Liver (tissue), 9 donors: Measurements from ENCODE around the gene ATP2A3. TPM values are rescaled to one million over a fixed set of nuclear protein-coding genes. Genes with fewer than 3 reads are reported as not detected.

Source experiments
- DNase-seq: peaks from one replicate; pipeline ENCODE4 v3.0.0-alpha.2; 2017; ENCODE audit warnings: low spot score
- H3K27ac ChIP-seq, 2 donors: one replicate each; pipeline ENCODE4 v1.7.0; 2013; ENCODE audit warnings: inconsistent platforms in 2 of 2, low read length in 2 of 2, control low read depth in 1 of 2, low read depth in 1 of 2, mild to moderate bottlenecking in 1 of 2
- H3K27me3 ChIP-seq, 4 donors: one replicate each; pipeline versions ENCODE4 v1.6.1 to v1.7.0; 2013; ENCODE audit warnings: low read length in 3 of 4, inconsistent platforms in 1 of 4, mild to moderate bottlenecking in 1 of 4, moderate library complexity in 1 of 4; ENCODE audit not compliant: control insufficient read depth in 4 of 4, insufficient read depth in 4 of 4
- H3K36me3 ChIP-seq, 4 donors: one replicate each; pipeline versions ENCODE4 v1.6.1 to v1.7.0; 2013; ENCODE audit warnings: low read length in 3 of 4, mild to moderate bottlenecking in 3 of 4, low read depth in 1 of 4, moderate library complexity in 1 of 4; ENCODE audit not compliant: control insufficient read depth in 4 of 4, insufficient read depth in 3 of 4
- H3K4me1 ChIP-seq, 4 donors: one replicate each; pipeline versions ENCODE4 v1.6.1 to v1.7.0; 2013; ENCODE audit warnings: low read length in 3 of 4, mild to moderate bottlenecking in 3 of 4, moderate library complexity in 1 of 4; ENCODE audit not compliant: control insufficient read depth in 4 of 4, insufficient read depth in 4 of 4
- H3K4me3 ChIP-seq, 3 donors: one replicate each; pipeline versions ENCODE4 v1.6.1 to v1.7.0; 2013; ENCODE audit warnings: low read length in 3 of 3, control low read depth in 1 of 3, low read depth in 1 of 3, mild to moderate bottlenecking in 1 of 3
- H3K9ac ChIP-seq, 2 donors: one replicate each; pipeline ENCODE4 v1.7.0; 2013; ENCODE audit warnings: low read length in 2 of 2, mild to moderate bottlenecking in 2 of 2, moderate library complexity in 2 of 2, control low read depth in 1 of 2, low read depth in 1 of 2
- H3K9me3 ChIP-seq, 4 donors: one replicate each; pipeline versions ENCODE4 v1.6.1 to v1.7.0; 2013; ENCODE audit warnings: low read length in 3 of 4; ENCODE audit not compliant: control insufficient read depth in 4 of 4
- CTCF ChIP-seq: fragments of 150-350 bp; IDR thresholded peaks from 2 replicates; pipeline ENCODE4 v1.5.1; 2017; ENCODE audit warnings: improper control_type of control experiment, low read depth, low read length; ENCODE audit not compliant: missing input control
- EGR1 ChIP-seq, 2 donors: IDR thresholded peaks; 2 replicates each; pipeline ENCODE4 v1.6.1; 2016 to 2018; ENCODE audit warnings: antibody characterized with exemption in 2 of 2, low read depth in 2 of 2
- FOXA1 ChIP-seq: IDR thresholded peaks from 2 replicates; pipeline ENCODE4 v1.6.1; 2016; ENCODE audit warnings: antibody characterized with exemption
- FOXA2 ChIP-seq: IDR thresholded peaks from 2 replicates; pipeline ENCODE4 v1.6.1; 2016; ENCODE audit warnings: antibody characterized with exemption
- GABPA ChIP-seq, 2 donors: IDR thresholded peaks in 1 of 2; conservative IDR thresholded peaks in 1 of 2; 2 replicates each; pipeline ENCODE4 v1.6.1; 2016; ENCODE audit warnings: antibody characterized with exemption in 2 of 2, mild to moderate bottlenecking in 1 of 2, moderate library complexity in 1 of 2
- HNF4A ChIP-seq, 2 donors: conservative IDR thresholded peaks; 2 replicates each; pipeline ENCODE4 v1.6.1; 2016; ENCODE audit warnings: antibody characterized with exemption in 2 of 2, mild to moderate bottlenecking in 2 of 2
- HNF4G ChIP-seq: IDR thresholded peaks from 2 replicates; pipeline ENCODE4 v1.6.1; 2016; ENCODE audit warnings: antibody characterized with exemption
- JUND ChIP-seq, 2 donors: IDR thresholded peaks; 2 replicates each; pipeline ENCODE4 v1.6.1; 2016; ENCODE audit warnings: antibody characterized with exemption in 2 of 2
- NR2F2 ChIP-seq: IDR thresholded peaks from 2 replicates; pipeline ENCODE4 v1.6.1; 2016; ENCODE audit warnings: antibody characterized with exemption
- RXRA ChIP-seq, 2 donors: IDR thresholded peaks; 2 replicates each; pipeline ENCODE4 v1.6.1; 2017 to 2018; ENCODE audit warnings: antibody characterized with exemption in 2 of 2, mild to moderate bottlenecking in 1 of 2
- SP1 ChIP-seq: IDR thresholded peaks from 2 replicates; pipeline ENCODE4 v1.6.1; 2018; ENCODE audit warnings: antibody characterized with exemption, mild to moderate bottlenecking
- YY1 ChIP-seq: IDR thresholded peaks from 2 replicates; pipeline ENCODE4 v1.6.1; 2016; ENCODE audit warnings: antibody characterized with exemption, mild to moderate bottlenecking
- ZBTB33 ChIP-seq: IDR thresholded peaks from 2 replicates; pipeline ENCODE4 v1.6.1; 2016; ENCODE audit warnings: antibody characterized with exemption
- WGBS: extraction: QIAGEN DNeasy Blood & Tissue Kit; methylation state at CpG from one replicate; pipeline ENCODE4 v1.1.7; 2013; 5-methylcytosine and 5-hydroxymethylcytosine counted together
- polyA plus RNA-seq, 2 donors: library from polyadenylated mRNA; stranded (reverse) in 1 of 2; unstranded in 1 of 2; fragments of 200-250 nt in 1 of 2; fragments of >200 nt in 1 of 2; fragmentation: Nextera tagmentation in 1 of 2; extraction: Ambion mirVana in 1 of 2; gene quantifications; one replicate each; pipeline versions ENCODE4 v1.2.1 to v1.2.3, GENCODE V29; 2013 to 2015
- total RNA-seq, 2 donors: library from RNA; depleted of rRNA; stranded (reverse); fragments of >200 nt; gene quantifications; one replicate each; pipeline ENCODE4 v1.2.3, GENCODE V29; 2014
- TF ChIP-seq, protein P1 (sequence below): IDR thresholded peaks from 2 replicates; pipeline ENCODE4 v1.6.1; 2016; ENCODE audit warnings: antibody characterized with exemption
- donor health status: healthy.
- donor health status: healthy.
- donor health status: healthy.
- donor health status: healthy.
- donor health status: healthy.

The ATP2A3 gene
- total and polyA plus RNA-seq, 4 donors = 1.4 to 17.1 (median 3.2) TPM

DNA sequence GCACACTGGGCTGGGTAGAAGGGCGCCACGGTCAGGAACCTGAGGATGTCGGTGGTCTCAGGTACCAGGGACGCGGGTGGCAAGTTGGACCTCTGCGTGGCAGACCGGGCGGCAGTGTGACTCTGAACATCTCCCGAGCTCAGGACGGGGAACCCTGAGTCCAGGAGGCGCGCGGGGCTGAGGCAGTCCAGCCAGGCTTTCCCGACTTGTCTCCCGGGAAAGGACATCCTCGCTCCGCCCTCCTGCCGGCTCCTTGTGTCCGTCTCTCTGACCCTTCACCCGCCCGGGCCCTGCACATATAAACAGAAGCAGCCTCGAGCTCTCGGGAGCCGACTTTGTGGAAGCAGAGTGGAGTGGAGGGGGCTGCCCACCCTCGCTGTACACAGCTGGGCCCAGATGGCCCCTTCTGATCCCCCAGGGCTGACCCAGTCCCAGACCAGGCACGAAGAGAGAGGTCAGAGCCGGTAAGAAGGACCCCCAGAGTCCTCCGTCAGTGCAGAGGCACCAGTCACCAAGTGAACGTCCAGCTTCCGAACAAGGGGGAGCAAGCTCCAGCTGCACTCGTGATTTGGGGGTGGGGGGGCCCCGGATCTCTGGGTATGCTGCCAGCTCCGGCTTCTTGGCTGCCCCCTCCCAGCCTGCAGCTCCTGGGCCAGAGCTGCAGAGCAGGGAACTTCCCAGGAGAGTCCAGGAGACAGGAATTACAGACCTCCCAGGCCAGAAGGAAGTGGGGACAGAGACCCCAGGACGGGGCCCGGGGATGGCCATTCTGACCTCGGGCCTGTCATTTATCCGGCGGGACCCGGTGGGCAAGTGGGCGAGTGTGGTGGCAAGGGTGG lies 39.5 kb downstream of the ATP2A3 start:
- 73% methylated on average over 40 of the region's 40 CpGs for WGBS
- TF ChIP-seq HNF4G = no peak
- TF ChIP-seq HNF4A (conservative IDR thresholded peaks at IDR 0.05) = no peak
- TF ChIP-seq FOXA2 = no peak
- no peak for TF ChIP-seq ZBTB33
- no peak for TF ChIP-seq SP1
- TF ChIP-seq NR2F2 = peak; percentile 61
- no peak for TF ChIP-seq RXRA (IDR thresholded peaks at IDR 0.05)
- Histone ChIP-seq H3K9ac (no peak overlapping the region), H3K27me3 (no peaks in the 10 kb centered on the region), H3K9me3 (no peaks in the 10 kb centered on the region), H3K4me3 (no peak overlapping the region), H3K27ac (no peak overlapping the region), H3K36me3 (no peaks in the 10 kb centered on the region), H3K4me1 (no peaks in the 10 kb centered on the region)
- no peak for DNase-seq

- no peaks in the 10 kb centered on the region for H3K9me3 ChIP-seq
- TF ChIP-seq EGR1 (IDR thresholded peaks at IDR 0.05; ENCODE audit: low read depth in 2 of 2) (no peak), CTCF (no peak), GABPA (IDR thresholded peaks at IDR 0.05 in 1 of 2, conservative IDR thresholded peaks at IDR 0.05 in 1 of 2) (no peak)
- no peak for DNase-seq
- H3K4me1 ChIP-seq = no peaks in the 10 kb centered on the region
- WGBS = 90% methylated on average over 18 of the region's 18 CpGs
- H3K27me3 ChIP-seq = no peaks in the 10 kb centered on the region
- H3K36me3 ChIP-seq = no peaks in the 10 kb centered on the region
- H3K9ac ChIP-seq = no peak overlapping the region
- H3K4me3 ChIP-seq = no peak overlapping the region
- H3K27ac ChIP-seq = no peak overlapping the region
Observed at GRCh38 chr17:3923466-3924190, 40.6 kb downstream of the ATP2A3 start.

DNA sequence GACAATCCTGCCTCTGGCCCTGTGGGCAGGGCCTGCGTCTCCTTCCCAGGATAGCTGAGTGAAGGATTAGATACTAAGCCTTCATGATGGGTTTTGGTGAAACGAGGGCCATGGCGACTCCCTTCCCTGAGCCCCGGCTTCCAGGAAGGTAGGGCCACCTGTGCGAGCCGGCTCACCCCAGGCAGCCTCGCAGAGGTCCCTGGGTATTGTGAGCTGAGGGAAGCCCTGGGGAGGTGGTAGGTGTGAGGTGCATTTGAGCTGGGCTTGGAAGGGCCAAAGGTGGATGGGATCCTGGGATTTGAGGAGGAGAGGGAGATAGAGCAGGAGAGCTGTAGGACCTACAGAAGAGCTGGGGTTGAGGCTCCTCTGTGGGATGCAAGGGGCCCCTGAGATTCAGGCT lies 41.5 kb downstream of the ATP2A3 start:
- no peak overlapping the region for H3K9ac ChIP-seq
- no peak overlapping the region for H3K27ac ChIP-seq
- H3K4me1 ChIP-seq = no peaks in the 10 kb centered on the region
- H3K4me3 ChIP-seq = no peak overlapping the region
- H3K9me3 ChIP-seq = no peaks in the 10 kb centered on the region
- 92% methylated on average over 7 of the region's 7 CpGs for WGBS
- no peaks in the 10 kb centered on the region for H3K36me3 ChIP-seq
- TF ChIP-seq SP1 (no peak), FOXA1 (no peak), HNF4G (no peak), YY1 (no peak), FOXA2 (no peak), RXRA (IDR thresholded peaks at IDR 0.05) (no peak), NR2F2 (no peak), JUND (IDR thresholded peaks at IDR 0.05) (no peak)
- TF ChIP-seq, protein P1, sequence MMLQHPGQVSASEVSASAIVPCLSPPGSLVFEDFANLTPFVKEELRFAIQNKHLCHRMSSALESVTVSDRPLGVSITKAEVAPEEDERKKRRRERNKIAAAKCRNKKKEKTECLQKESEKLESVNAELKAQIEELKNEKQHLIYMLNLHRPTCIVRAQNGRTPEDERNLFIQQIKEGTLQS = no peak
- no peak for DNase-seq
- H3K27me3 ChIP-seq = no peaks in the 10 kb centered on the region
